Lower leg skin (tissue), 3 donors: ENCODE data around the gene RGS4.

Source experiments
- POLR2A ChIP-seq, 2 donors: fragments of 450-650 bp; IDR thresholded peaks; one replicate each; pipeline ENCODE4 v1.6.1; 2016 to 2017; ENCODE audit warnings: antibody characterized with exemption in 2 of 2, mild to moderate bottlenecking in 1 of 2, moderate library complexity in 1 of 2
- TF ChIP-seq, protein P1 (sequence below), 3 donors: fragments of 450-650 bp; IDR thresholded peaks; one replicate each; pipeline ENCODE4 v1.5.1; 2016; ENCODE audit warnings: antibody characterized with exemption in 3 of 3, mild to moderate bottlenecking in 3 of 3, moderate library complexity in 2 of 3

DNA sequence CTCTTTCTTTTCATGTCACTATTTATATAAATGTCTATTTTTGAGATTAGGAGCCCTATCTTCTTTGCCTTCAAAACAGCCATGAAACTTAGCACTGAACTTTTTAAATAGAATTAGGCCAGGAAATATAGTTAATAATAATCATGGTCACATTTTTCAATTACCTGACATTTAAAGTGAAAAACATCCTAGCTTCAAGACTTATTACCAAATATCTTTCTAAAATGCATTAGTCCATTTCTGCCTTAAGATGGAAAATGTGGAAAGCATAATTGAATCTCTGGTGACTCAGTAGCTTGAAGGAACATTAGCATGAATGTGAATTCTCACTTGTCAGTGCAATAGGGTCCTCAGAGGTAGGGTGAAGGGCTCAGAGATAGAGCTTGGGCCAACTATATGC lies 18.7 kb upstream of the RGS4 start:
- TF ChIP-seq, protein P1, sequence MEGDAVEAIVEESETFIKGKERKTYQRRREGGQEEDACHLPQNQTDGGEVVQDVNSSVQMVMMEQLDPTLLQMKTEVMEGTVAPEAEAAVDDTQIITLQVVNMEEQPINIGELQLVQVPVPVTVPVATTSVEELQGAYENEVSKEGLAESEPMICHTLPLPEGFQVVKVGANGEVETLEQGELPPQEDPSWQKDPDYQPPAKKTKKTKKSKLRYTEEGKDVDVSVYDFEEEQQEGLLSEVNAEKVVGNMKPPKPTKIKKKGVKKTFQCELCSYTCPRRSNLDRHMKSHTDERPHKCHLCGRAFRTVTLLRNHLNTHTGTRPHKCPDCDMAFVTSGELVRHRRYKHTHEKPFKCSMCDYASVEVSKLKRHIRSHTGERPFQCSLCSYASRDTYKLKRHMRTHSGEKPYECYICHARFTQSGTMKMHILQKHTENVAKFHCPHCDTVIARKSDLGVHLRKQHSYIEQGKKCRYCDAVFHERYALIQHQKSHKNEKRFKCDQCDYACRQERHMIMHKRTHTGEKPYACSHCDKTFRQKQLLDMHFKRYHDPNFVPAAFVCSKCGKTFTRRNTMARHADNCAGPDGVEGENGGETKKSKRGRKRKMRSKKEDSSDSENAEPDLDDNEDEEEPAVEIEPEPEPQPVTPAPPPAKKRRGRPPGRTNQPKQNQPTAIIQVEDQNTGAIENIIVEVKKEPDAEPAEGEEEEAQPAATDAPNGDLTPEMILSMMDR (IDR thresholded peaks at IDR 0.05): no peak
- no peak for TF ChIP-seq POLR2A (IDR thresholded peaks at IDR 0.05)
